DMS53 (cell line): ENCODE data around the gene EFCC1.
"Not testable (repeated sequence)": the region's sequence is repeated elsewhere in the genome, so short reads cannot be mapped to it uniquely, and the experiment has no call there.

Experiments
- DNase-seq: peaks from one replicate; lab custom pipeline; 2025; lab: John Stamatoyannopoulos, UW

The EFCC1 gene

DNA sequence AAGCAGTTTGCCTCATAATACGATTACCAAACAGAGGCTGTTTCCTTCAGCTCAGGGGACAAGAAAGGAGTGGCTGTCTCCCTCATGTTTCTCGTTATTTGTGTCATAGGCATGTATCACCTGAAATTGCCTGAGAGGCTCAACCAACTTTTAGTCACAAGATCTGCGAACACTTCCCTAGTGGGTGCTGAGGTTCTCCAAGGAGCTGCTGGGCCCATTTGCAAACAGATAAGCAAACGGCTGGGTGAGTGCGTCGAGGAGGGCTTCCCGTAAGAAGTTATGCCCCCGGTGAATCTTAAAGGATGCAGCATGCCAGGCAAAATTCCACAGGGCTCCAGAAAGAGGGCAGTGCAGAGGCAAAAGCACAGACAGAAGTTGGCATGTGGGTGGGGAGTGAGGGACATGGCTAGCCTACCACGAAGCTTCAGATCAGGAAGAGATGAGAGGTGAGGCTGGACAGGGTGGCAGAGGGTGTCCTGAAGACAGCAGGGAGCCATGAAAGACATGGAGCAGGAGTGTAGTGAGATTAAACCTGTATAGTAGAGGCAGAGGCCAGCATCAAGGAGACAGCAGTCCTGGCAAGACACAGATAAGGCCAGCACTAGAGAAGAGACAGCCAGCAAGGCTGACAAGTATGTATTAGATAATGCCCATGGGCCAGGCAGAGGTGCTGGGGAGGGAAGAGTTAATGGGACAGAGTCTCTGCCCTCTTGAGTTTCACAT is 55.5 kb downstream of the EFCC1 start:
- no peak for DNase-seq

DNA sequence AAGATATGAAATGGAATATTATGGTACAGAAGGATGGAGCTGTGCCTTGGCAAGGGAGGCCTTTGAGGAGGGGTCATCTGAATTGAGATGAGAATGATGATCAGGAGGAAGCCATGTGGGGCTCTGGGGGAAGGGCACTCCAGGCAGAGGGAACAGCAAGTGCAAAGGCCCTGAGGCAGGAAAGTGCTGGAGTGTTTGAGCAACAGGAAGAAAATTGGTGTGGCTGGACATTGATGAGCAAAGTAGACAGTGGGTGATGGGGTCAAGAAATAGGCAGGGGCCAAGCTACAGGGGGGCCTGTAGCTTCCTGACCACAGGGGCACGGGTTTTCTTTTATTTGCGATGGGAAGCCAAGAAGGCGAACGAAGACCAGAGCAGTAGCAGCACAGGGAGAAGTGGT is 56.1 kb downstream of the EFCC1 start:
- DNase-seq = no peak

DNA sequence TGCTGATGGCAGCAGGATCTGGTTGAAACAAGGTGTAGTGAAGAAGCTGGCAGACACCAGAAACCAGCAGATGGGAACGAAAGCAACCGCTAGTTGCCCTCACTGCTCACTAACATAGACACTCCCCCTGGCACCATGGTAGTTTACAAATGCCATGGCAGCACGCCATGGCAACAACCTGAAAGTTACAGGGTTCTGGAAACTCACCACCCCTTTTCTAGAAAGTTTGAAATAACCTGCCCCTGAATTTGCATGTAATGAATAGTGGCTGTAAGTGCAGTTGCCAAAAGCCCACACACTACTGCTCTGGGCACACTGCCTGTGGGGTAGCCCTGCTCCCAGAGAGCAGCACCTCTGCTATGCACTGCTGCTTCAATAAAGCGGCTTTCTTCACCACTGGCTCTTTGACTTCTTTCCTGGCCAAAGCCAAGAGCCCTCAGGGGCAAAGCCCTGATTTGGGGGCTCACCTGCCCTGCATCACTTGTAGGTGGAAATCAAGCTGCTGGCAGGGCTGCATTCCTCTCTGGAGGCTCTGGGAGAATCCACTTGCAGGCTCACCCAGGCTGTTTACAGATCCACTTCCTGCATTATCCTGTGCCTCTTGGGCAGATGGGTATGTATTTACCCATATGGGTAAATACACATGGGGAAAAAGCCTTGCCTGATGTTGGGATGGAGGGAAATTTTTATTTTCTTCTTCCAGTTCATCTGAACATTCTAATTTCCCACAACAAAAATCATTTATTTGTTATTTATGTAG is 57.5 kb downstream of the EFCC1 start:
- DNase-seq = peak; percentile 86

DNA sequence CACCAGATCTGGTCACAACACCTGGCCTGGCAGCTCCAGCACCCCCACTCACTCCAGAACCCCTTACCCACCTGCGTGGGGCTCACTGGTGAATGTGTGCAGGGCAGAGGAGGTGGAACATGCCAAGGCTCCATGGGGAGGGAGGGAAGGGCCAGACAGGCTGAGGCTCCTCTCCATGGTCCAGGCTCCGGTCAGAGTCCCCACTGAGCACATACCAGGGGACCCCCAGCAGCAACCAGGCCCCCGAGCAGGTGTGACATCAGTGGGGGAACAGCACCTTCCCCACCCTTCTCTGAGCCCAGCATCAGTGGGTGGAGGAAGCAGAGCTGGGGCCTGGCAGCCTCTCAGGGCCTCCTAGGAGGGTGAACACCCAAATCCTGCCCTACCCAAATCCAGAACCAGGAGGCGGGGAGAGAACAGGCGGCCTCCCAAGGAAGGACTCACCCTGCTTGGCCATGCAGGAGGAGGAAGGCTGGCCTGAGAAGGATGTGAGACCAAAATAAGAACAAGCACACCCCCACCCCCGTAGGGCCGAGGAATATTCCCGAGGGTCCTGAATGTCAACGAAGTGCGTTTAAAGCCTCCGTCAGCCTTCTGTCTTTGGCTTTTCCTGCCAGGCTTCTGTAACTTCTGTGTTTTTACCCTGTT is 58.3 kb downstream of the EFCC1 start:
- peak; percentile 32 for DNase-seq

DNA sequence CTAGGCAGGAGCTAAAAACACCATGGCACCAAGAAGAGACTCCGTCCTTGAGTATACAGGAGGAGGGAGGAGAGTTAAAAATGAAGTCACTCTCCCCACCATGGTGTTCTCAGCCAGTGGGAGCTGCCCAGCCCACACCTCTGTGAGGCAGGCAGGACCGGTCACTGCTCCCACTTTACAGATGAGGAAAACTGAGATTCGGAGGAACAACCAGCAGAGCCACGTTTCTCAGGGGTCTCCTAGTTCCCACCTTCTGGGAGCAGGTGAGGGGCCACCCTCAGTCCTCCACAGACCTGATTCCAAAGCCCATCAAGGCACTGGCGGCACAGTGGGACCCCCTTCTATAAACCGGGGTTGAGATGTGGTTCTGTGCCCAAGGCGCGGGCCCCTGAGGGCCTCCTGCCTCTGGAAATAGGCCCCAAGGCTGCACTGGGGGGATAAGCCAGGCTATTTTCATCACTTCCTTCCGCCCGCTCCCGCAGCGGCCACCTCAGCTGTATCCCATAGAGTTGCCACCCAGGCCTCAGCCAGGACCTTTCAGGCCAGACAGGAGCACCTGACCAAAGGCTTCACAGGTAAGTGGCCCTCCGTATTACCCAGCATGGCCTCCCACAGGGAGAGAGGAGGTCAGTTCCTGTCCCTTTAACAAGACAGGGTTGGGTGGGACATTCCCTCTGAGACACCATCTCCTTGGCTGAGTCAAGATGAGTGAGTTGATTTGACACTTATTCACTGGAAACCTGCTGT is 59.3 kb downstream of the EFCC1 start, which contains the start of gene GP9:
GP9 (plus strand) TSS at position 504 of the 747 bp plus-strand sequence. CDS start 961 bp downstream, outside the sequence.
- no peak for DNase-seq

GRCh38 chr3:129061023-129061887 is 60.2 kb downstream of the EFCC1 start:
- DNase-seq = no peak

DNA sequence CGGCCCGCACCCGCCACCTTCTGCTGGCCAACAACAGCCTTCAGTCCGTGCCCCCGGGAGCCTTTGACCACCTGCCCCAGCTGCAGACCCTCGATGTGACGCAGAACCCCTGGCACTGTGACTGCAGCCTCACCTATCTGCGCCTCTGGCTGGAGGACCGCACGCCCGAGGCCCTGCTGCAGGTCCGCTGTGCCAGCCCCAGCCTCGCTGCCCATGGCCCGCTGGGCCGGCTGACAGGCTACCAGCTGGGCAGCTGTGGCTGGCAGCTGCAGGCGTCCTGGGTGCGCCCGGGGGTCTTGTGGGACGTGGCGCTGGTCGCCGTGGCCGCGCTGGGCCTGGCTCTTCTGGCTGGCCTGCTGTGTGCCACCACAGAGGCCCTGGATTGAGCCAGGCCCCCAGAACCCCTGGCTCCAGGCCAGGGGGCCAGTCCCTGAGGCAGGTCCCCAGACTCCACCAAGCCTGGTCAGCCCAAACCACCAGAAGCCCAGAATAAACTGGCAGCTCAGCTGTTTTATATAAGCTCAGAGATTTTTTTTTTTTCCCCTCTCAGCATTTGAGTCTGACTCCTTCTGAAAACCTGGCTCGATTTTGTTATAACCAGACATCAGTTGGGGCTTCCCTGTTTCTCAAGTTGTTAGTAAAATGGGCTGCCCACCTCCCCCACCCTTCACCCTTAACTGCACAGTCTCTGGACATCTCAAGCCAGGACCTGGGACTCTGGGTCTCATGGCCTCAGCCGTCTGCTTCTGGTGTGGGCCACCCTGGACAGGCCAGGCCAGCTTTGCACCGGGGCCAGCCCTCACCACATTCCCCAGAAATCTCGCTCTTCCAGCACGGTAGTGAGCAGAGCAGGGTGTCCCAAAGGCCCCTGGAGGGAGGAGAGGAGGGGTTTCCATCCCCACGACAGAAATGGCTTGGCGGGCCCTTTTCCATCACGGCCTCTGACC is 61.1 kb downstream of the EFCC1 start:
- DNase-seq = no peak

- DNase-seq = no peak
These were observed 62.1 kb downstream of the EFCC1 start for GRCh38 chr3:129063091-129063640.

GRCh38 chr3:129063841-129064482 is 62.9 kb downstream of the EFCC1 start:
- DNase-seq = no peak

- no peak for DNase-seq
These were observed 64.1 kb downstream of the EFCC1 start for GRCh38 chr3:129065016-129065719.

DNA sequence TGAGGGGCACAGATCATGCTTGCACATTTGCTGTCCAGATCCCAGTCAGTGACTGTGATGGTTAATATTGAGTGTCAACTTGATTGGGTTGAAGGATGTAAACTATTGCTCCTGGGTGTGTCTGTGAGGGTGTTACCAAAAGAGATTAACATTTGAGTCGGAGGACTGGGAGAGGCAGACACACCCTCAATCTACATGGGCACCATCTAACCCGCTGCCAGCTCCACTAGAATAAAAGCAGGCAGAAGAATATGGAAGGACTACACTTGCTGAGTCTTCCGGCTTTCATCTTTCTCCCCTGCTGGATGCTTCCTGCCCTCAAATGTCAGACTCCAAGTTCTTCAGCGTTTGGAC is 64.6 kb downstream of the EFCC1 start:
- DNase-seq = no peak

GRCh38 chr3:129067719-129068118 is 66.6 kb downstream of the EFCC1 start:
- DNase-seq = not testable (repeated sequence)

DNA sequence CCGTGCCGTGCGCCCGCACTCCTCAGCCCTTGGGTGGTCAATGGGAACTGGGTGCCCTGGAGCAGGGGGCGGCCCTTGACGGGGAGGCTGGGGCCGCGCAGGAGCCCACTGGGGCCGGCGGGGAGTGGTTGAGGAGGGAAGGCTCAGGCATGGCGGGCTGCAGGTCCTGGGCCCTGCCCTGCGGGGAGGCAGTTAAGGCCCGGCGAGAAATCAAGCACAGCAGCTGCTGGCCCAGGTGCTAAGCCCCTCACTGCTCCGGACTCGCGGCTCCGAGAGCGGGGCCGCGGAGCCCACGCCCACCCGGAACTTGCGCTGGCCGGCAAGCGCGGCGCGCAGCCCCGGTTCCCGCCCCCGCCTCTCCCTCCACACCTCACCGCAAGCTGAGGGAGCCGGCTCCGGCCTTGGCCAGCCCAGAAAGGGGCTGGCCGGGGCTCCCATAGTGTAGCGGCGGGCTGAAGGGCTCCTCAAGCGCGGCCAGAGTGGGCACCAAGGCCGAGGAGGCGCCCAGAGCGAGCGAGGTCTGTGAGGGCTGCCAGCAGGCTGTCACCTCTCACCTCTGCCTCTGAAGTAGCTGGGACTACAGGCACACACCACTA is 67.3 kb downstream of the EFCC1 start:
- no peak for DNase-seq

DNA sequence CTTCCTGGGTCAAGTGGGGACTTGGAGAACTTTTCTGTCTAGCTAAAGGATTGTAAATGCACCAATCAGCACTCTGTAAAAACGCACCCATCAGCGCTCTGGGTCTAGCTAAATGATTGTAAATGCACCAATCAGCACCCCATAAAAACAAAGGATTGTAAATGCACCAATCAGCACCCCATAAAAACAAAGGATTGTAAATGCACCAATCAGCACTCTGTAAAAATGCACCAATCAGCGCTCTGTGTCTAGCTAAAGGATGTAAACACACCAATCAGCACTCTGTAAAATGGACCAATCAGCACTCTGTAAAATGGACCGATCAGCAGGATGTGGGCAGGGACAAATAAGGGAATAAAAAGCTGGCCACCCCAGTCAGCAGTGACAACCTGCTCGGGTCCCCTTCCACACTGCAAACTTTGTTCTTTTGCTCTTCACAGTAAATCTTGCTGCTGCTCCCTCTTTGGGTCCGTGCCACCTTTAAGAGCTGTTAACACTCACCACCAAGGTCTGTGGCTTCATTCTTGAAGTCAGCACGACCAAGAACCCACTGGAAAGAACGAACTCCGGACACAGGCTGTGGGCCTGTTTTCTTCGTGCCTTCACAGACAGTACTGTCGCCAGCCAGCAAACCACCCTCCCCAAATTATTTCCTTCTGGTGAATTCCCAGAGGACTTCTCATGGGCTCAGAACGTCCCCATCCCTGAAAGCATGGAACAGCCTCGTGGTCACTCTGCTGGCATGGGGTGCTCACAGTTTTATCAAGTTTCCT is 68.4 kb downstream of the EFCC1 start:
- not testable (repeated sequence) for DNase-seq

- DNase-seq = no peak
These were observed 69.2 kb downstream of the EFCC1 start for GRCh38 chr3:129070086-129070885.

DNA sequence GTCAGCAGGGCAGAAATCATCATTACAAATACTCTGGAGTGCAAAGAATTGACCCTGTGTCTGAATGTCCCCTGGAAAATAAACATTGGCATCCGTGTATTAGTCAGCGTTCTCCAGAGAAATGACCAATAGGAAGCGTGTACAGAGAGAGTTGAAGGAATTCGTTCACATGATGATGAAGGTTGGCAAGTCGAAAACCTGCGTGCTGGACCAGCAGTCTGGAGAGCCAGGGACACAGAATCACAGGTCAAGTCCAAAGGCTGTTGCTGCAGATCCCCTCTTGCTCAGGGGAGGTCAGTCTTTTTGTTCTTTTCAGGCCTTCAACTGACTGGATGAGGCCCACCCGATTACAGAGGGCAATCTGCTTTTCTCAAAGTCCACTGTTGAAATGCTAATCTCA is 76.1 kb downstream of the EFCC1 start:
- no peak for DNase-seq

DNA sequence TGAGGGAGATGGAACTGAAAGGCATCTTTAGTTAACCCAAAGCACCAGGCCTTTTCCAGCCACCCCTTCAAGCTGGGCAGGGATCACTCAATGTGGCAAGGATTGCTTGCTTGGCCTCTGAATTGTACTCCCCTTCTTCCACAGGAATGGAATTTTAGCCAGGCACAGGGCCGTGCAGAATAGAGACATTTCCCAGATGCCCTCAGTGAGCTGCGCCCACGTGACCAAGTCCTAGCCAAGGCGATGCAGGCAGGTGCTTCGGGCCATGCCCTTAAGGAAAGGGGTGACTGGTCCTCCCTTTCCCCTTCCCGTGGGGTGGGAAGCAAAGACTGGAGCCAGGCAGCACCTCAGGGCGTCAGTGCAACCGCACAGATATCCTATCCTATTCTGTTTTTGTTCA is 77.4 kb downstream of the EFCC1 start:
- DNase-seq = no peak
